HT-29 (cell line): Measurements from ENCODE around the gene CEMIP2. TPM values are rescaled to one million over a fixed set of nuclear protein-coding genes. Genes with fewer than 3 reads are reported as not detected.

Source experiments
- DNase-seq: peaks from one replicate; pipeline ENCODE4 v3.0.0-alpha.2; 2015; ENCODE audit warnings: low spot score
- total RNA-seq: library from RNA; depleted of rRNA; stranded (reverse); fragments of >200 nt; shearing (Covaris generic); gene quantifications from 2 replicates; pipeline ENCODE4 v1.2.3, GENCODE V29; 2014

Gene CEMIP2
- total RNA-seq, 1 experiment from 2014 or later: 102 TPM

- DNase-seq: no peak
These were observed 6.6 kb upstream of the CEMIP2 start for GRCh38 chr9:71774920-71775319.

DNA sequence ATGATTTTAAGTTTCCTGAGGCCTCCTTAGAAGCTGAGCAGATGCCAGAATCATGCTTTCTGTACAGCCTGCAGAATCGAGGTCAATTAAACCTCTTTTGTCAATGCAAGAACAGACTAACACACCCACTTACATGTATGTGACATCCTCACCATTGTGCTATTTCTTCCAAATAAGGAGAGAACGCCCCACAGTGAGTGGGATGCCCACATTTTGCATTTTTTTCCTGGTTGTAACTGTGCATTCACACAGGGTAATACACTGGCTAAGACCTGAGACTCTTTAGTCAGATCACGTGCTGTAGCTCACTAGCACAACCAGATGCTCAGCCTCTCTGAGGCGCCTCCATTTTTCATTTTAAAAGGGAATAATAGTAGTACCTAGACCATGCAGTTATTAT is 4.4 kb upstream of the CEMIP2 start:
- DNase-seq: no peak

GRCh38 chr9:71770170-71770569 is 1.9 kb upstream of the CEMIP2 start:
- no peak for DNase-seq

GRCh38 chr9:71769175-71770161 is 1.2 kb upstream of the CEMIP2 start:
- peak; percentile 90 for DNase-seq

- peak; percentile 56 for DNase-seq
These were observed 464 bp downstream of the CEMIP2 start for GRCh38 chr9:71767776-71768321.

- DNase-seq: peak; percentile 63
These were observed 1.0 kb downstream of the CEMIP2 start for GRCh38 chr9:71767163-71767775.

- peak; percentile 62 for DNase-seq
These were observed 1.6 kb downstream of the CEMIP2 start for GRCh38 chr9:71766663-71767062.

DNA sequence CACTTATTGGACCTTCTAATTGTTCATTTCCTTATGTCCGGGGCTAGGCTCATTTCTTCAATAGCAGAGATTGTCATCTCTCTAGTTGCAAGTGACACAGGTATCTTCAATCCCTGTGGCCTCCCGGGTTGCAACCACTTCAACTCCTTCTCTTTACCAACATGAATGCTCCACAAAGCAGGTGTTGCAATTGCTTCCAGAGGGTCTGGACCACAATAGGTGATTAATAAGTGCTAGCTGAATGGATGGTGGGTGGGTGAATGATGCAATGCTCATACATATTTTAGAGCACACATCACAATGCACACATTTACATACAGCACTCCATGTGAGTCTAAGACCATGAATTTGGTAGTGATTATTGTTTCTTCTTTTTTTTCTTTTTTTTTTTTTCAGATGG is 2.6 kb downstream of the CEMIP2 start:
- DNase-seq: no peak

DNA sequence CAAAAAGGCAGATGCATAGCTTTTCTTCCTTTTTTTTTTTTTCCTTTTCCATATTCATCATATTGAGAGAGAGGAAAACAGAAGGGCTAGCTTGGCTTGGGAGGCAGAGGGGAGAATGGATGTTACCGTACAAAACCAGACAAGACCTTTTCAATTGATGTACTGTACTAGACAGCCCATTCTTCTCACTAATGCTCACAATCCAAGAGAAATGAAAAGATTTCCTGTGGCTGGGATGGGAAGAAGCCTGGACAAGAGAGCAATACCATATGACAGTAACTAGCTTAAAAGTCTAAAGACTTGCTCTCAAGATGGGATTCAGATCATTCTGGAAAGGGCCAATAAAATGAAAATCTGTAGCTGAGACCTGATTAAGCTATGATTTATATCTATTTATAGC is 3.4 kb downstream of the CEMIP2 start:
- no peak for DNase-seq

DNA sequence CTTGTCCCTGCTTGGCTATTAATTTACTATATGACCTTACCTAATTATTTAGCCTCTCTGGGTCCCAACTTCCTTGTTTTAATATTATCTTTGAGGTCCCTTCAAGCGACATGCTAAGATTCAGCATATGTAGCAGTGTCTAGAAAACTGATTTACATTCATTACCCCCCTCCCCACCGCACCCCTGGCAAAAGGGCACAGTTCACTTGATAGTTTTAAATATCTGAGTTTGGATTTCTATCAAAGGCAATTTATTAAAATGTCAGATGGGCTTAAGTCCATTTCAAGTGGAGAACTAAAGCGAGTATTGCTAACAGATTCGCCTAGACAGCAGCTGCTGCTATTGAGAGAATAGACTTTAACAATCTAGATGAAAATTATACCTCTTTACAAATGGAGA is 3.9 kb downstream of the CEMIP2 start:
- DNase-seq: no peak

- no peak for DNase-seq
These were observed 4.5 kb downstream of the CEMIP2 start for GRCh38 chr9:71763832-71764231.

- peak; percentile 68 for DNase-seq
These were observed 5.2 kb downstream of the CEMIP2 start for GRCh38 chr9:71762900-71763653.

DNA sequence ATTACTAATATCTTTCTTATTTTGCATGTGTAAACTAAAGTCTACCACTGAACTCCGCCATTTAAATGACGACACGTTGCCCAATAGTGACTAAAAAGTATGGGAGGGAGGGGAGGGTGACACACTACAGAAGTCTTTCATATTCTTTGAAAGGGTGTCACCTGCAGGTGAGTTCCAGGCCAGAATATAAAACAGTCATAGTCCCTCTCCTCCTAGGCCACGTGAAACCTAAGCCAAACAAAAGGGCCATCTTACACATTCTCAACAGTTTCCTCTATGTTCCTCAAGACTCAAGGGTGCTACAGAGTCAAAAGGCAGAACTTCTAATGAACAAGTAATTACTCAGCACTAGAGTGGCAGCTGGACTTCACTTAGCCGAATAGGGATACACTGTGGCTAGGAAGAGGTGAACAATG is 6.4 kb downstream of the CEMIP2 start:
- no peak for DNase-seq

- DNase-seq: no peak
These were observed 7.4 kb downstream of the CEMIP2 start for GRCh38 chr9:71760901-71761300.

GRCh38 chr9:71758785-71759184 is 9.5 kb downstream of the CEMIP2 start:
- peak; percentile 91 for DNase-seq

DNA sequence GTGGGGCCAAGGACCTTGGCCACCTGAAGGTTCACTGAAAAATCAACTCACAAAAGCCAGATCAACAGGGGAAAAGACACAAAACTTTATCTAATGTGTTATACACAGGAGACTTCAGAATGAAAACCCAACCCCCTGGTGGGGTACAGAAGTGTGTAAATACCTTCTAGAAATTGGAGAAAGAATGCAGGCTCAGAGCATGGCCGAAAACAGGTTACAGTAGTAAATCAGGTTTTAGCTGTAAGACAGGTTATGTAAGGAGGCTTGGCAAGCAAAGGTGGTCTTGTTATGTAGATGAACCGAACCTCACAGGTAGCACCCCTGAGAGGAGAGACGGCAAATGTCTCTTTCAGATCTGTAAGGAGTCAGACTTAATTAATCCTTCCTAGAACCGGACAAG is 10.0 kb downstream of the CEMIP2 start:
- DNase-seq: peak; percentile 62

DNA sequence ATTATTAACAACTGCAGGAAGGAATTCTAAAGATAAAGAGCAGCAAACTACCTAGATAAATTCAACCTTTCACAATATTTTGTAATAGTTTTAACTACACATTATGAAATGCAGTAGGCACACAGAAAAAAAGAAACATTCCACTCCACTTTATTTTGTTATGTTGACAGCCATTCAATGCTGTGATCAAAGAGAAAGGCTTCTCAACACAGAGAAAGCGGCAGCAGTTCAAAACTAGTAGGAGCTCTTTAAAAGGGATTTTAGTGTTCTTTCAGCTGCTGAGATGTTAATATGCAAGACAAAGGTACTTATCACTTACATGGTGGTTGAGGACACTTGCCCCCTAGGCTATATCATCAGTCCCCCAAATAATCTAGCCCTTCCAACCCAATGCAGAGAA is 11.6 kb downstream of the CEMIP2 start:
- no peak for DNase-seq

DNA sequence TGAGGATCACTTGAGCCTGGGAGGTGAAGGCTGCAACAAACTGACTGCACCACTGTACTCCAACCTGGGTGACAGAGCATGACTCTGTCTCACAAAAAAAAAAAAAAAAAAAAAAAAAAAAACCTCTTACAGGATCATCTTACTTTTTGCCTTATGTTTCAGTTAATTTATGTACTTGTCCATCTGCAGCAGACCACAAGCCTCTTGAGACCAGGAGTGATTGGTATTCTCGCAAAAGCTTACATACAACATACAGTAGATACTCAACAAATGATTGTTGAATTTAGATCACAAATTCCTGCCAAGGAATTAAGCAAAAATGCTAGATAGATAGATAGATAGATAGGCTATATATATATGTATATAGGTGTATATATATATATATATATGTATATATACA is 12.4 kb downstream of the CEMIP2 start:
- no peak for DNase-seq

GRCh38 chr9:71755230-71755629 is 13.1 kb downstream of the CEMIP2 start:
- DNase-seq: no peak

- DNase-seq: no peak
These were observed 14.2 kb downstream of the CEMIP2 start for GRCh38 chr9:71754151-71754550.

DNA sequence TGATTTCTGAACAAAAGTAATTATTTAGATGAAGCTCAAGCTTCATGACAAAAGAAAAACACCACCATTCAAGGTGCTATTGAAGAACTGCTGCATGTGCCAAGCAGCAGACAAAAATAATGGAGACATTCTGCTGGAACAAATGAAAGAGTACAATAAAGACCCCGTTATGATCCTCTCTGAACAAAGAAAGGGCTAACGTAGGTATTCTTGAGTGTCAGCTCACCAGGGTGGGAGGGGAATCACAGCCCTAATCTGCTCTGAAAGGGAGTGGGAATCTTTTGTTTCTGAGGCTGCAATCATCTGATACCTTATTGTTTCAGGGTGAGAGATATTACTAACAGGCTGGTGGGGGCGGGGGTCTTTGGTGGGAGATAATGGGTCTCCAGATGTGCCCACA is 15.4 kb downstream of the CEMIP2 start:
- no peak for DNase-seq

GRCh38 chr9:71752352-71752751 is 16.0 kb downstream of the CEMIP2 start:
- no peak for DNase-seq
